Right forelimb (tissue), 1 donor: ENCODE results near the gene SKA3.

ENCODE experiments used
- DNase-seq: peaks from one replicate; pipeline ENCODE4 v3.0.0-alpha.2; 2018

Gene SKA3

GRCh38 chr13:21111546-21111945, 64.8 kb downstream of the SKA3 start:
- no peak for DNase-seq

GRCh38 chr13:21109168-21109567, 67.2 kb downstream of the SKA3 start:
- no peak for DNase-seq

- DNase-seq: no peak
These were observed 70.3 kb downstream of the SKA3 start for GRCh38 chr13:21106089-21106488.

DNA sequence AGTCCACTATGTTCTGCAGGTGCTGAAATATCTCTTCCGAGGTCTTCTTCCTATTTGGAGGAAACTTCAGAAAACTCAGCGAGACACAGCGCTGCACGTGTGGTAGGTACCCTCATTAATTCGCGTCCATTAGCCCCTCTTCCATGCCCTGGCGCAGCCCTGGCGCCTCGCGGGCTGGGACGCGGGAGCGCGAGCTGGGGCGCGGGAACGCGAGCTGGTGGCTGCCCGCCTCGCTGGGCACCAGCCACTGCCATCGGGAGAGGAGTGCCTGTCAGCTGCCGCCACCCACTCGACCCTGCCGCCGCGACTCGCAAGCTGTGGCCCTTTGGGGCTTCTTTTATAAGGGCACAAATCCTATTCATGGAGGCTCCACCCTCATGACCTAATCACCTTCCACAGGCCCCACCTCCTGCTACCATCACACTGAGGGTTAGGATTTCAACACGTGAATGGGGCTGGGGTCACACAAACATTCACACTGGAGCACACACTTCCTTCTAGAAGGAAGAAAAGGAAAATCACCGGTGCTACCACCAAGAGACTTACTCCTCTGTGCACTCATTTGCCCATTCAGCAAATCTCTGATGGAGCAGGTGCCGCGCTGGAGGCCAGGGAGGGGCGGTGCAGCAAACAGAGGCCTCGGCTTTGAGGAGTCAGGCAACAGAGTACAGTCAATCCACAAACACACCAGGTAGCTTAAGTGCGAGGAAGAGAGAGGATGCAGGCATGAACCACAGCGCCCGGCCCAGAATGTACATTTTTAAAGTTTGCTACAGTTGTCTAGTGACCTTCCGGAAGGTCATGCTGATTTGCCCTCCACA, 71.9 kb downstream of the SKA3 start:
- DNase-seq: no peak
